HPDE6-E6E7 (cell line): ENCODE results near the gene TLE1.
"Not testable (repeated sequence)": the region's sequence is repeated elsewhere in the genome, so short reads cannot be mapped to it uniquely, and the experiment has no call there.

Experiments
- DNase-seq: peaks from one replicate; pipeline ENCODE4 v3.0.0; 2011; ENCODE audit warnings: missing footprints; ENCODE audit errors: extremely low spot score

Gene TLE1

GRCh38 chr9:81622471-81623255, 66.7 kb downstream of the TLE1 start:
- no peak for DNase-seq

DNA sequence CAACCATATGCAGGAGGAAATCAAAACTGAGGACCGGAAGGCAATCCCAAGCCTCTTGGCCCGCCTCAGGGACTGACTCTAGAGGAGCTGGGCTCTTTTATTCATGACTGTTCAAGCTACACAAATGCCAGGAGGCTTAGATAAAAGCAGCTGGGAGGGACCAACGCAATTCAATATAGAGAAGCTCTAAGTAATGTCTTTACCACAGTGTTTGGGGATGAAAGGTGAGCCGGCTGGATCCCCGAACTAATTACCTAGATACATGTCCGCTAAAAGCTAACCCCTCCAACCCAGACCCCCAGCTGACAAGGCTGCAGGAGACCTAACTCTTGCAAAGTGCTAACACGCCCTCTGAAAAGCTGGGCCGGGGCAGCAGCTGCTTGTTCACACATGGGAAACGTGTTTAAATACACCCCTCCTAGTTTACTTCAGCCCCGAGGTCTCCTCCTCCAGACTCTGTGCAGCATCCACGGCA, 67.5 kb downstream of the TLE1 start:
- DNase-seq = no peak

- no peak for DNase-seq
Observed at GRCh38 chr9:81621118-81621517, 68.2 kb downstream of the TLE1 start.

DNA sequence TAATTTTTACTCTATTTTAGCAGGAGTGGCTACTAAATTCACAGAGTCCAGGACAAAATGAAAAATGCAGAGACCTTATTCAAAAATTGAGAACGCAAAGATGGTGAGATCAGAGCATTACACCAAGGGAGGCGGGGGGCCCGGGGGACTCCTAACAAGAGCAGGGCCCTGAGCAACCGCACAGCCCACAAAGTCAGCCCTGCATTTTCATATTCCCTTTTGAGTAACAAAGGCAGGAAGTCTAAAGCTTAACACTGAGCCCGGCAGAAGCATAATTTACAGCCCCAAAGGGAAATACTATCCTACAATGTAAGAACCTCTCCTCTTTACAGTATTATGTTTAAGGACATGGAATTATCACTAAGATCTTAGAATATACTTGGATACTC, 69.4 kb downstream of the TLE1 start:
- DNase-seq = no peak

DNA sequence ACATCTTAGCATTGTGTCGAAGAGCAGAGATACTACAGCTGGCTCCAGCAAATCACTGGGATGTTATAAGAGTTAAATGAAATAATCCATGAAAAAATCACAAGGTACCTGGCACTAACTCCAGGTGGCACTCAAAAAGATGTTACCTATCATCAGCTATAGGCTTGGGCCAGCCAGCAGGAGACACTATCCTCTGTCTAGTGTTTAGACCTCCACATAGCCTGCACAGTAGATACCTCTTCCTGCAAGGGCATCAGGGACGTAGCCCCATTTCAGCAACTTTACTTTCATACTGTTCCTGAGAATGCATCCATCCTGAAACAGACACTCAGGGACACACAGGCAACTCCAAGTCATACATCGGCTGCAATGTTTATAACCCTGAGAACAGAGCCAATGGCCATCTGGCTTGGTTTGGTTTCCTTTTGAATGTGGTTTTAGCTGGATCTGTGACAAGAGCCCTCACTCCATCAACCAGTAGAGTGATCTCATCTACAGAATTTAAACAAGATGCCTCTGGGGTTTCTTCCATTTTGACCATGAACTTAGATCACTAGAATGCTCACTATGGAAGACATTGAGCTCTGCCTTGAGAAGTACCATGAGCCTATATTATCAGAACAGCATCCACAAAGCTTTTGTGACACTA, 69.9 kb downstream of the TLE1 start:
- DNase-seq = no peak

DNA sequence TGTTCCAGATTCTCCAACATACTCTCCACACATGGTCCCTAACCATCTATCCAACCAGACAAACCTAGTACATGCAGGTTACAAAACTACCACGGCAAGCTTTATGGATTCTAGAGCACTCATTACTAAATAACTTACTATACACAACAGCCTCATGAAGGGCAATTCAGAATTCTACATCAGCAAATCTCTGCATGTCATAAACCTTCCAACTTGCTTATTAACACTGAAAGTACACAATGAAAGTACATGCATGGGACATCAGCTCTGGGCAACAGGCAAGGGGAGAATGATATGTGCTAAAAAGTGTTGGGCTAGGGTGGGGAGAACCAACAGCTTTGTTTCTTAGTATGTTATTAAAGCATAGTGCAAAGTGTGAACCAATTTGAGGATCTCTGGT, 70.4 kb downstream of the TLE1 start:
- no peak for DNase-seq

- no peak for DNase-seq
Observed at GRCh38 chr9:81616141-81616540, 73.2 kb downstream of the TLE1 start.

- no peak for DNase-seq
Observed at GRCh38 chr9:81614335-81614734, 75.0 kb downstream of the TLE1 start.

- DNase-seq = no peak
Observed at GRCh38 chr9:81613002-81613812, 76.1 kb downstream of the TLE1 start.

GRCh38 chr9:81611664-81612063, 77.7 kb downstream of the TLE1 start:
- no peak for DNase-seq

DNA sequence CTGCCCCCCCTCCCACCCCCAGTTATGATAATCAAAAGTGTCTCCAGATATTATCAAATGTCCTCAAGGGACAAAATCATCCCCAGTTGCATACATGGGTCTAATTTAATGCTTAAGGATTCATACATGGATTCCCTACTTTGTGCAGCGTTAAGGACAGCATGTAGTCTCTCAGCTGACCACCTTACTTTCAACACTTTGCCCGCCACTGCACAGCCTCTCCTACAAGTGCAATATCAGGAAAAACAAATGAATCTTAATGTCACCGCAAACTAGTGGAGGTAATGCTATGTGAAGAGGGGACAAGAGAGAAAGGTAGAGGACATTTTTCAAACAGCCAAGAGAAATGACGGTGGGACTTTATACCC, 78.6 kb downstream of the TLE1 start:
- DNase-seq = no peak

DNA sequence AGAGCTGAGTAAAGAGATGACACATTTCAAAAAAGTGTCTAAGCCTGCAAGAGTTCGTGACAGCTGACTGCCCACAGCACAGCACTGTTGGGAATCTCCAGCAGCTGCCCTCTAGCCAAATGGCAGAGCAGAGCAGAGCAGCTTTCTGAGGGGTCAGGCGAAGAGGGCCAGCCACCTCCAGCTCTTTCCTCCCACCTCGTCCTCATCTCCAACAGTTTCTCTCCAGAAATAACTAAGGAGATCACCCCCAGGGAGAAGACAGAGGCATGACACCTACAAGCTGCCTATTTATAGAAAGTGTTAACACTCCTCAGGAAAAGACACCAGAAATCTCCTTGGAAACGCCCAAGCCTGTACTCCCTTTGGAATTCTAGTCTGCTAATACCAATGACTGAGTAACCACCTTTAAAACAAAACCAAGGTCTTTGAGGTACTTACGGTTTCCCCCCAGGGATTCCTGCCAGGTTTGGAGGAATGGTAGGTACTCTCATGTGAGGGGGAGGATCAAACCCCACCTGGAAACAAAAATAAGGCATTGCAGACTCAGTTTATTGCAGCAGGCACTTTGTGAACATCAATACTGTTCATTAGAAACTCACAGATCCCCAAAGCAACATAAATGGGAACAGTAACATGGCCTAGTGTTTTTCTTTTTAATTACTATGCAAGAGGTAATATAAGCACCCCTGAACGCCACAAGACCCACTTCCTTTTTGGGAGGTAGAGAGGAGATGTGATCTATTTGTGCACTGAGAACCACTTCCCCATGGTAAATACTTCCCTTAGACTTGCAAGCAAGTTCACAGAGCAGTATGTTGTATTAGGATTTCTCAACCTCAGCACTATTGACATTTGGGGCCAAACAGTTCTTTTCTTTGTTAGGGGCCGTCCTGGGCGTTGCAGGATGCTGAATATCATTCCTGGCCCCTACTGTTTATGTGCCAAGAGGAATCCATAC, 79.3 kb downstream of the TLE1 start:
- no peak for DNase-seq

DNA sequence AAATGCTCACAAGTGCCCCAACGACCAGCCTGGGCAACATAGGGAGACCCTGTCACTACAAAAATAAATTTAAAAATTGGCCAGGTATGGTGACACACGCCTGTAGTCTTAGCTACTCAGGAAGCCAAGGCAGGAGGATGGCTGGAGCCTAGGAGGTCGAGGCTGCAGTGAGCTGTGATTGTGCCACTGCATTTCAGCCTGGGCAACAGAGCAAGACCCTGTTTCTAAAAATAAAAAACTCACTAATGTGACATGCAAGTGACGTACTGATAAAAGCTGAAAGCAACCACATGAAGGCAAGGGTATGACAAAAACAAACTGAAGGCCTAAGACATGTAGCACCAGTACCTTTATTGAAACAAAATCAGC, 81.1 kb downstream of the TLE1 start:
- no peak for DNase-seq

DNA sequence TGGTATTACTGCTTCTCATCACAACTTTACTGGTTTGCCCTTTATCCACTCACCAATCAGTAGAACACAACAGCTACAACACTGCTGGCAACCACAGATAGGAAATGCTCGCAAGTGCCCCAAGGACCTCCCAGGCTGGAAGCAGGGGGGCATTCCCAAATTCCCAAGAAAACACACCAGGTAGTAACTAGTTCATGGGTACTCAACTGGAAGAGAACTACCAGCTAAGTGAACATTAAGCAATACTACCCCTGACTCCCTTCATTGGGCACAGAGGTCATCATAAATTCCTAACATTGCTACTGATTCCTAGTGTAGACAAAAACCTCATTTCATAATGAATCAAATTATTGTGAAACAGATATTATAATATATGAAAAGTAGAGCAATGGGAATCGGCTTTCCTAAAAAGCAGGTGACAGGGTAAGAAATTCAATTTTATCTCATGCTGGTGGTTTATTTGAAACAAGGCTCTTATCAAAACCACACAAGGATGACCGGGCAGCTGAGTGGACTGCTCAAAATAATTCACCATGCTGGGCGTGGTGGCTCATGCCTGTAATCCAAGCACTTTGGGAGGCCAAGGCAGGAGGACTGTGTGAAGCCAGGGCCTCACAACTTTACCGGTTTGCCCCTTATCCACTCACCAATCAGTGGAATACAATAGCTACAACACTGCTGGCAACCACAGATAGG, 81.6 kb downstream of the TLE1 start:
- no peak for DNase-seq

DNA sequence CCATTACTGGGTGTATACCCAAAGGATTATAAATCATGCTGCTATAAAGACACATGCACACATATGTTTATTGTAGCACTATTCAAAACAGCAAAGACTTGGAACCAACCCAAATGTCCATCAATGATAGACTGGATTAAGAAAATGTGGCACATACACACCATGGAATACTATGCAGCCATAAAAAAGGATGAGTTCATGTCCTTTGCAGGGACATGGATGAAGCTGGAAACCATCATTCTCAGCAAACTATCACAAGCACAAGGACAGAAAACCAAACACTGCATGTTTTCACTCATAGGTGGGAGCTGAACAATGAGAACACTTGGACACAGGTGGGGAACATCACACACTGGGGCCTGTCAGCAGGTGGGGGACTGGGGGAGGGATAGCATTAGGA, 83.1 kb downstream of the TLE1 start:
- not testable (repeated sequence) for DNase-seq

DNA sequence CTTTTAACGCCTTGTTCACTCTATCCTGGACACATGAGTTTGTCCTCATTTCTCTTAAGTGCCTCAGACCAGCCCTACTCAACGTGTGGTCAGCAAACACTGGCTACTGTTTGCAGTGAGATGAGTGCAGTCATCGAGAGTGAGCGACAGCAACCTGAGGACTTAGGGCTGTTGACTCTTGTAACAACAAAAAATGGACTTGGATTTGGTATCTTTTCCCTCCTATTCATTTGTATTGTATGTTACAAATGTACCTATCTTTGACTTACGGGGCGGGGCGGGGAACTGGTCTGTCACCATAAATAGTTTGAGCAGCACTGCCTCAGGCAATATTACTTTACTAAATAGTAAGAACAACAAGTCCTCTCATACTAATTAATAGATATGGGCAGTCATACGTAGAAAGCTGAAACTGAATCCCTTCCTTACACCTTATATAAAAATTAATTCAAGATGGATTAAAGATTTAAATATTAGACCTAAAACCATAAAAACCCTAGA, 84.1 kb downstream of the TLE1 start:
- no peak for DNase-seq

- DNase-seq = no peak
Observed at GRCh38 chr9:81604306-81605169, 84.8 kb downstream of the TLE1 start.

DNA sequence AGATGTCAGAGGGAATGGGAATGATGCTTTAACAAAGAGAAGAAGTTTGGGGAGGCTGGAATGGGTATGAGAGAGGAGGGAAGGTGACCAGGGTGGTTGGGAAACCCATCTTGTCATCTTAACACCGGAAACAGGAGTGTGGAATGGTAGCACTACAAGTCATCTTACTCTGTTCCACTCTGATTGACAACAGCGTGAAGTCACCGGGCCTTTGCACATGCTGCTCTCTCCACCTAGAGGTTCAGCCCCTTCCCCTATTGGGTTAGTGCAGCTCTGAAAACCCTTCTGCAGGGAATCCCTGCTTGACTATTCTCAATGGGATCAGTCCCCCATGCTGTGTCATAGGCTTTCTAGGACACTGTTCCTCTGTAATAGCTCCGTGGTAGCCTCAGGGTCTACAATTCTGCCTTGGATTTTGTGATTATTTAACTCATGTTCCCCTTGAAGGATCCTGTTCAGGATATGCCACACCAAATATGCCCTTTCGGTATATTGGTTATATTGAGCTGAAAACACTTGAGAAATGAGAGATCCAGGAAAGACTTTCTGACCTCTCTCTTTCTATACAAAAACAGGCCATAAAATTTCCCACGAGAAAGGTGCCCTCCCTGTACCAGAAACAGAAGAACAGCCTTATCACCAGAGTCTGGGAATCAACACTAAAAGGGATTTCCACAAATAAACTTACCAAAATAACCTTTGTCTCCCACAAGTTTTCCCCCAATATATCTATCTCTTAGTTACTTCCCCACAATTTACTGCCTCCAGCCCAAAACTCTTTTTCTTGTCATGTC, 86.3 kb downstream of the TLE1 start:
- DNase-seq = no peak
